SHP77 treated with DMSO at 0.1 percent for 48 hours (cell line): ENCODE measurements around the gene MCOLN2.

Source experiments
- DNase-seq: peaks from one replicate; lab custom pipeline; 2025; lab: John Stamatoyannopoulos, UW

MCOLN2 gene

DNA sequence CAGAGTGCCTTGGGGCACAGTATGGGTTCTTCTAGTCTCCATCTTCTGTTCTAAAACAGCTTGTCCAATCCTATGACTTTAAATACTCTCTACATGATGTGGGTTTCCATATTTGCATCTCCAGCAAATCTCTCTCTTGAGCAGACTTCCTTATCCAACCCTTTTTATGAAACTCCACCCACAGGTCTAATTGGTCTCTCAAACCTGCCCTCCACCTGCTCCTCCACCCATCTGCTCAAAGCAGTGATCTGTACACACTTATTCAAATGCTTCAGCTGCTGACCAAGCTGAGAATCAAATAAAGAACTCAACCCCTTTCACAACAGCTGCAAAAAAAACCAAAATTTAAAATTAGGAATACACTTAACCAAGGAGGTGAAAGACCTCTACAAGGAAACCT lies 11.5 kb downstream of the MCOLN2 start:
- DNase-seq: no peak

GRCh38 chr1:84982395-84982794 lies 14.5 kb downstream of the MCOLN2 start:
- DNase-seq: no peak

- no peak for DNase-seq
Observed at GRCh38 chr1:84975035-84975434, 21.9 kb downstream of the MCOLN2 start.

DNA sequence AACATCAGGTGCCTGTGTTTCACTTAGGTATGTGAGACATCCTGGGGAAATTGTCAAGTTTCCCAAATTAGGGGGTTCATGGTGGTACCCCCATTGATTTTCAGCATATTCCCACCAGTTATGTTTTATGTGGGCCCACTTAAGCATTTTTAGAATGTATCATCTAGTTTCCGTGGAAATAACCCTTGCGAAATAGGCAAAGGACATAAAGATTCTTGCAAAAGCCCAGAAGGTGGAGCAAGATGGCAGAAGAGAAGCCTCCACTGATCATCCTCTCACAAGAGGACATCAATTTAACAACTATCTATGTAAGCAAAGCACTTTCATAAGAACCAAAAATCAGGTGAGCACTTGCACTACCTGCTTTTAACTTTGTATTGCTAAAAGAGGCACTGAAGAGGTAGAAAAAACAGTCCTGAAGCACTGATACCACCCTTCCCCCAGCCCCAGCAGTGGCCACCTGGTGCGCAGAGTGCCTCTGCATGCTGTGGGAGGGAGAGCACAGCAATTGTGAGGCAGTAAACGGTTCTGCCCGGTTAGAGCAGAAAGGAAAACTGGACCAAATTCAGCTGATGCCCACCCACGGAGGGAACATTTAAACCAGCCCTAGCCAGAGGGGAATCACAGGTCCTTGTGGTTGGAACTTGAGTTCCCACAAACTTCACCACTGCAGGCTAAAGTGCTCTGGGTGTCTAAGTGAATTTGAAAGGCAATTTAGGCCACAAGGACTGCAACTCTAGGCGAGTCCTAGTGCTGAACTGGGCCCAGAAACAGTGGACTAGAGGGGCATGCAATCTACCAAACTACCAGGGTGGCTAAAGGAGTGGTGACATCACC lies 23.2 kb downstream of the MCOLN2 start:
- no peak for DNase-seq

DNA sequence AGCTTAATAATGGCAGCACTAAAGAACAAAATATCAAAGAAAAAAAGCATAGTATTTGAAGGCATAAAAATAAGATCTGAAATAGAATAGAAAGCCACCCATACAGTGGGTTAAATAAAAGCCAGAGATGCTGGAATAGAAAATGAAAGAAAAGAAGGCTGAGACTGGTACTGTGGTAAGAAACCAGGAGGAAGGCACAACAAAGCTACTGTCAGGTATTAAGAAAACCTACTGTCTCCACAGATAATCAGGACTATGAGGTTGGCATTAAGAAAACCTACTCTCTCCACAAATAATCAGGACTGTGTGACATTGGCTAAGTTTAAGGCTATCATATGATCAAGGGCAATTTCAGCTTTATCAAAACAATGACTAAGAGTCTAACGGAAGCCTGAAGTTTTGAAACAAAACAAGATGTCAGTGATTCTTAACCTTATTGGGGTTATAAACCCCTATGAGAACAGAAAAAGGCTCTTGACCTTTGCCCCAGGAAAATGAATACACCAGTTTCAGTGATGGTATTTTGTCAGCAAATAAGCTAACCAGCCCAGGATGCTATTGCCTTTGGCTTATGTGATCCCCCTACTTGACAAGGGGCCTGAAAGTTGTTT lies 24.4 kb downstream of the MCOLN2 start:
- DNase-seq: no peak

DNA sequence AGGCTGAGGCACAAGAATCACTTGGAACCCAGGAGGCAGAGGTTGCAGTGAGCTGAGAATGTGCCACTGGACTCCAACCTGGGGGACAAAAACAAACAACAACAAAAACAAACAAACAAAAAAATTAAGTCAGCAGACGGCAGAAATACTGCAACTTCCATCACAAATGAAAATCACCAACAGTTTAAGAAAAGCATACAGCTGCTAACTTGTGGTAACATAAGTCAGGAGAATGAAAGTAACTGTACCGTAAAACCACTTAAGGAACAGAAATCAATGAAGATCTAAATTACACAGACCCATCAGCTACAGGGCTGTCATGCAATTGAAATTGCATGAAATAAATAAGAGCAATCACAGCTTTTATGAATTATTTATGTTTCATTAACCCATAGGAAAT lies 25.0 kb downstream of the MCOLN2 start:
- no peak for DNase-seq

GRCh38 chr1:84969489-84970250 lies 27.2 kb downstream of the MCOLN2 start:
- no peak for DNase-seq

- no peak for DNase-seq
Observed at GRCh38 chr1:84968865-84969264, 28.0 kb downstream of the MCOLN2 start.

DNA sequence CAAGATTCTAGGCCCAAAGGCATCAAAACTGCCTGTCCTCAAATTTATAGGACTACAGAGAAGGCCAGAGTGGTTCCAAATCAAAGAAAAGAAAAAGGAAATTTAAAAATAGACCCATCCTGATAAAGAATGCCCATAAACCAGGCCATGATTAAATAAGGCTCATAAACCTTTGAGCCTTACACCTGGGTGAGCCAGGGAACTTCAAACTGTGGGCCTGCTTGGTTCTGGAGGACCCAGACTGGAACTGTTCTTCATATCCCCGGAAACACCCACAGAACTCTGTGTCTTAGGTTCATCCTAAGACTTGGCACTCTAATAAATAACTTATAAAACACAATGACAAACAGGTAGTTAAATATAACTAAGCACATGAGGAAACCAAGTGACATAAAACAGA lies 28.8 kb downstream of the MCOLN2 start:
- DNase-seq: no peak

GRCh38 chr1:84967666-84968065 lies 29.2 kb downstream of the MCOLN2 start:
- no peak for DNase-seq

DNA sequence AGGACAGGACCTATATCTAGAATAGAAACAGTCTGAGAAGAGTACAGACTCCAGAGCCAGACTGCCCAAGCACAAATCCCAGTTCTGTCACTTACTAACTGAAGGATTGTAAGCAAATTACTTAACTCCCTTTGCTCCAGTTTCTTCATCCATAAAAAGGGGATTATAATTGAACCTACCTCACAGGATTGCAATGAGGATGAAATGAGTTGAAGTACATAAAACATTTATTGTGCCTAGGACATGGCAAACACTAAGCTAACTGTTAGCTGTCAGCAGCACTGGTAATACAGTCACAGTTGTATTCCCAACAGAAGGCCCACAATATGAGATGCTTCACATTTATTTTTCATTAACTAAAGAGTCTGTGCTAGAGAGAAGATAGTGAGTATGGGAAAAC lies 33.9 kb downstream of the MCOLN2 start:
- DNase-seq: no peak

GRCh38 chr1:84961316-84961715 lies 35.6 kb downstream of the MCOLN2 start:
- no peak for DNase-seq

DNA sequence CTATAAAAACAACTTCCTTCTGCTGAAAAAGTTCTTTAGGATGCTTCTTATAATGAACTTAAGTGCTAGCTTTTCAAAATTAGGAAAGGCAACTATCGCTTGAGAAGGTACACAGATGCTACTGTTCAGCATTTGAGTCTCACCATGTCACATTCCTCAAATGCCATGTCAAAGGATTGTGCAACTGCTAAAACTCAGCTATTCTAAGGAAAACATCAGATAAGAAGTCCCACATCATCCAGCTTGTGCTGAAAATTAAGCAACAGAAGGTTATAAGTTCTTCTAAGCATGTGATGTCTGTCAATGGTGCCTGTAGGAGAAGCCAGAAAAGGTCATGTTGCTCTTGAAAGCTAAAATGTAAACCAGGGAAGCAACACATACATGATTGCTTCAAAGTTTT lies 36.5 kb downstream of the MCOLN2 start:
- no peak for DNase-seq

GRCh38 chr1:84959294-84959693 lies 37.6 kb downstream of the MCOLN2 start:
- DNase-seq: no peak

DNA sequence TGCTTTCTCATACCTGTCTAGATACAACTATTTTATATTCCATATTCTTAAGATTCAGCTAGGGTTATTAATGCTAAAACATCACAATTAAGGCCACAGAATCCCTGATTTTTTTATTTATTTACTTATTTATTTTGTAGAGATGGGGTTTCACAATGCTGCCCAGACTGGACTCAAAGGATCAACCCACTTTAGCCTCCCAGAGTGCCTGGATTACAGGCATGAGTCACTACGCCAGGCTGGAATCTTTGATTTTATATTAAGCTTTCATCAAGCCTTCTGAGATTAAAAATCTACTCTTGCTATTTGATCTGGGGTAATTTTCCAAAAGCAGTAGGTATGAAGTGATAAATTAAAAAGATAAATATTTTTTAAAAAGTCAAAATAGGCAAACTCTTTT lies 38.9 kb downstream of the MCOLN2 start:
- DNase-seq: no peak

GRCh38 chr1:84956655-84957054 lies 40.3 kb downstream of the MCOLN2 start:
- no peak for DNase-seq

- no peak for DNase-seq
Observed at GRCh38 chr1:84956097-84956496, 40.8 kb downstream of the MCOLN2 start.

GRCh38 chr1:84949664-84950063 lies 47.2 kb downstream of the MCOLN2 start:
- DNase-seq: no peak

- no peak for DNase-seq
Observed at GRCh38 chr1:84947536-84948410, 49.1 kb downstream of the MCOLN2 start.

DNA sequence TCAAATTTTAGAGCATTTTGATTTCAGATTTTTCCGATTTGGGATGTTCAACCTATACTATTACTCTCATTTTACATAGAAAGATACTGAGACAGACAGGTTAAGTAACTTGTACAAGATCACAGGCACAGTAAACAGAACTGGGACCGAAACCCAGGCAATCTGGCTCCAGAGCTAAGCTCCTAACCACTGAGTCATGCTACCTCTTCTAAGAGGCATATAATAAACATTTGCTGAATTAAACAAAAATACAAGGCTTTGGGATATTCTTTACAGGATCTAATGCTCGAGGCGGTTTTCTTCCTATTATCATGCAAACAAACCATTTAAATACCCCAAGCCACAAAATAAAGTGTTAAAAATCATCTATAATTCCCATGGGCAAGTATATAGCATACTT lies 50.3 kb downstream of the MCOLN2 start:
- DNase-seq: no peak

DNA sequence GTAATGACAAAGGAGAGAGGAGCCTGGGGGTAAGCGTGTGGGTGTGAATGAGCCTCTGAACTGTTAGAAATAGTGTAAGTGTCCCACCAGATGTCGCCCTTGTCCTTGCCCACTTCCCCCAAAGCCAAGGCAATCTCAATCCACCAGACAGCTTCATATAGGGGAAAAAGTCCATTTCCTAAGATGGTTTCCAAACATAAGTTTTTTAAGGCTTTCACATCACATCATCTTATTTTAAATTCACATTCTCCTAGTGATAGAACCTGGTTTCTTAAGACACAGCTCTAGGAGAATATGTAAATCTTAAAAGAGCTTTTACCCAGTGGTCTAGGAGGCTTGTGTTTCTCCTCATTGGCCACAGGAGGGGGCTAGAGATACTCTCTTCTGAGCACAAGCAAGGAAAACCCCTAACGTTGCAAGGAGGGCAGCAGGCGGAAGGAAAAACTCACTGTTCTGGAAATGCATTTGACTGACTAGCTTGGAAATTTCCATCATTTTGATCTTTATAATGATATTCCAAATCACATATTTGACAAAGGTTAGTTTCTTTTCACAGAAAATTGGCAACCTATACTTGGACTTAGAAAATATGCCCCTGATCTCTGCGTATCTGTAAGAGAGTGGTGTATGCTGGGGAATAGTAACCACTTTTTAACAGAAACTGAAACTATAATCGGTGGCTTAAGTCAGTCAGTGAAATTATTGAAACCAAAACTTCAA lies 52.0 kb downstream of the MCOLN2 start:
- peak; percentile 78 for DNase-seq
